ENCODE results near the gene POLR3GL.

Gene POLR3GL

DNA sequence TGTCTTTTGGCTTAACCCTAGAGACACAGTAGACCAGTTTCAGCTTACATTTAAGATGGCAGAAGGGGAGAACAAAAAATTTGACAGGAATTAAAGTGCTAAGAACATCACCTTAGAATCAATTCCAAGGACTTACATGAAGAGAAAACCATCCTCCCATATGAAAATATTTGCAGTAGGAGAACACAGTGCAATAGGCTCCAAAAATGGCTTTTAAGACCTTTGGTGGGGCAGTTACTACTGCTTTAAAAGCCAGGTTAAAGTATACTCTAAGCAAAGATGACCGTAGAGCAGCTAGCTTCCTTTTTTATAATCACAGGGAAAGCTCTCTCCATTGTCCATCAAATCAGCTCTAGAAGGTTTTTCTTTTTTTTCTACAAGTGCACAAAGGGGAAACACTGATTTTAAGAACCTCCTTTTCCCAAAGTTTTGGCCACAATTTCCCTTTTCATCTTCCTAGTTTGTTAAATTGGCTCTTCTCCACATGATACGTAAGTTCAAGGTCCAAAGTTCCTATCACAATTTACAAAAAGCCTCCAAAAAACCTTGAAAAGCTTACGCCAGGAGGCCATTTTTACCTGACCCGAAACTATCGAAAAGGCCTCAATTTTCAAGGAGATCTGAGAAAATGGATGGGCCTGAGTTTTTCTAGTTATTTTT, 28.6 kb downstream of the POLR3GL start:
- DNase-seq (ENCODE audit: low spot score): no peak

DNA sequence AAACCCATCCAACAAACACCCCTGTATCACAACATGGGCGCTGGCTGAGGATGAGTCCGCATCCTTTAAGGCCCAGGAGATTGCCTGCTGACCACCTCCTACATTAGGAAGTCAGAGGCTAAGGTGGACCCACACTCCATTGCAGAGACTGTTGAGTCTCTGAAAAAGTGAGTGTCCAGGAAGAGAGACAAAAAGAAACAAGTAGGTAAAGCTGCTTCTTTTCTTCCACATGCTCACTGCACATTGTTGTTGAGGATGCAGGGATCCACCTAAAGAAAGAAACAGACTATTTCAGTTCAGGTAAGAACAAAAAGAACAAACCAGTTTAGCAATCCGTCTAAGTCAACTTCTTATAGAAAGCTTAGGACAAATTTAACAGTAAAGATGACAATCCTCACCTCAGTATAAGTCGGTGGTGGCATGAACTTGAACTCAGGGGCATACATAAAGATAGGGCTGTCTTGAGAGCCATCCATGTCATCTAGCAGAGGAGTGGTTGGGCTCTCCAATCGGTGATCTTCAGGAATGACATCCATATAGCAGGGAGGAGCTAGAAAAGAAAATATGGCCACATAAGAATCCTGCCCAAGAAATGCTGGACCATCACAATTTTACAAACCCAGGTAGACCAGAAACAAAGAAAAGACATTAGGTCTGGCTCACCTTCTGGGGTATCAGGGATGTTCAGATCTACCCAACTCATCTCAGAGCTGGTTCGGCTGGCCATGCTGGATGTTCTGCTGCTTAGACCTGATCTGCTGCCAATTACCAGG, 29.3 kb downstream of the POLR3GL start:
- no peak for DNase-seq (ENCODE audit: low spot score)

DNA sequence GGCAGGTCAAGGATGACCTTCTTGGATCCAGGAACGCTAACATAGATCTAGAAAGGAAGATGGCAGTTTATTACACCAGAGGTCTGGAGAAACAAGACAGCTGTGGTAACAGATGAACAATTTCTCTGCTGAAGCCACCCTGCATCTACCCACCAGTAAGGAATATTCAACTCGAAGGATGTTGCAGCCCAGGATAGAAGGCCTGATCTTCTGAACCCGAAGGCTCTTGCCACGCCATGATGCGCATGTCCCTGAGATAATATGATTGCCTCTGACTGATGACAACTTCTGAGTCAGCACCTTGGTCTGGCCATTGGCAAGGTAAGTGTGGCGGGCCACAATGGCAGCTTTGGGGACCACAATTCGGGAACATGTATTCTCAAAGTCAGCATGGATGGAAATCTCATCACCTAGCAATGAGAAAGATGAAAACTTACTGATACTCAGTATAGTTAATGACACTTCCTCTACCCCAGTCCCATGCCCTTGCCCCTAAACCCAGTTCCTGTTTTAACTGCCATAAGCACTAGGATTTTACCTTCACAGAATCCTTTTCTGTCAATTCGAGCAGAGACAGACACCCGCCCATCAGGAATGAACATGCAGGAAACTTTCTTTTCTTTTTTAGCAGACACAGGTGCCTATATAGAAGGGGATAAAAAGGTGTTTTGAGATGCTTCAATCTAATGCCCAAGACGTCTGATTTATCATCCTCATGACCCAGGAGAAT, 30.1 kb downstream of the POLR3GL start:
- no peak for DNase-seq (ENCODE audit: low spot score)

DNA sequence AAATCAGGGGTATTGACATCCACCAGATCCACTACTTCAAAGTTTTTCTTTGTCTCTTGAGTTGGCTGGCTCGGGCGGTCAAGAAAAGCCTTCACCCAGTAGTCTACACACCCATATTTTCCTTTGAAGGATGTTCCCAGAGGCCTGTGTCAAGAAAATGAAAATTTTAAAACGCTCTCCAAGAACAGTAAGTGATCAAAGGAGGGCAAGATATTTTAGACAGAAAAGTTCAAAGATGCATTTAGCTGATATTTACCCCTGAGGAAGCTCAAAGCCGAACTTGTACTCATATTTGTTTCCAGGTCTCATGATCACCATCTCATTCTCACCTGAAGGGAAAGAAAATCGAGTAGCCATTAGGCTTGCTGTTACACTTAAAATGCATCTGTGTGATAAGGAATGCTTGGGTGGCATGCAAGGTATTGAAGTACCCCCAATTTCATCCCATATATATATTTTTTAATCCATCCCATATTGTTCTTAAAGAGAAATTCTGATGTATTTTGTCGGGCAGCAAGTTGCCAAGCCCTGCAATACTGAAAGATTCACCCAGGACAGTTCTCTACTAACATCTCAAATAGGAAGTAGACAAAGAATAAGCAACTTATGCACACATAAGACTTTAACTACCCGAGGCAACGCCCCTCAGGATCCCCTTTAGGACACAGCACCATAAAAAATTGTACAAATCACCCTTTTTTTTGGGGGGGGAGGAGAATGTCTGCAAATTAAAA, 30.8 kb downstream of the POLR3GL start:
- no peak for DNase-seq (ENCODE audit: low spot score)

DNA sequence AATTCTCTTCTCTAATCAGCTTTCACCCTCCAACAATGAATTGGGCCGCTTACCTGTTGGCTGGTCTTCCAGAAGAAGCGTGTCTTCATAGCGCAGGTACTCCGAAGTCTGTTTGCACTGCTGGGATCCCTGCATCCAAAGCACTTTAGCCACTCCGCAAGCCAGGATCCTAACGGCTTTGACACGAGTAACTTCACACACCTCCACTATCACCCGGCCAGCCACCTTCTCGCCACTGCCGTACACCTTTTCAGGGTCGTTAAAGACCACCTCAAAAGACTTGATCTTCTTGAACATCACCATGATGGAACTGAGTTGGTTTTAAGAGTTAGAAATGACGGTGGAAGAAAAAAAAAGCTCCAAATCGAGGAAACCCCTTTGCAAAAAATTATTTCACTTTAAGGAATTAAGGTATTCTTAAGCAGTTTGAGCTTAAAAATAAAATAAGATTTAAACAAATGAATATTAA, 31.5 kb downstream of the POLR3GL start:
- no peak for DNase-seq (ENCODE audit: low spot score)

DNA sequence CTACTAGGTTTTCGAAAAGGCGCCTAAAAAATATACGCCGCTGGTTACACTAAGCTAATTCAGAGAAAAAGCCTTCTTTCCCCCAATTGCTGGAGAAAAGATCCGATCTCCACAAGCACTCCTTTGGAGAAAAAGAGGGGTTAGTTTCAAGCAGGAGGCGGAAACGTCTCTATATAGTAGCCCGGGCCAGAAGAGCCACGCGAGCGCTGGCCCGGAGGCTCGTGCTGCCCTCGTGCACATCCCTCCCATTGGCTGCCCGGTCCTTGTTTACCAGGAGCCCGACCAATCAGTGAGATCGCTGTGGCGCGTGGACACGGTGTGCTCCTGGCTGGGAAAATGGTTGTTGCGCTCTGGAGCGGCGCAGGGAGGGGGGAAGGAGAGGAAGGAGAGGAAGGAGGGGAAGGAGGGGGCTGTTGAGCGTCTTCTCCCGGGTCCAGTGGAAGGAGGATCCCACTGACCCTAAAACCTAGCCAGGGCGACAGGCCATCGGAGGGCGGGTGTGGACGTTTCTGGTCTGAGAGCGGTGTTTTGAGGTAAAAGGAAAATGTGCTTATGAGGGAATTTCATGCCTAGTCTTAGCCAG, 32.0 kb downstream of the POLR3GL start, which contains the start of gene TXNIP:
TSS of gene TXNIP (minus strand) at position 147 of the 583 bp plus-strand sequence. CDS start 313 bp downstream, outside the sequence.
- peak; percentile 99 for DNase-seq (ENCODE audit: low spot score)

DNA sequence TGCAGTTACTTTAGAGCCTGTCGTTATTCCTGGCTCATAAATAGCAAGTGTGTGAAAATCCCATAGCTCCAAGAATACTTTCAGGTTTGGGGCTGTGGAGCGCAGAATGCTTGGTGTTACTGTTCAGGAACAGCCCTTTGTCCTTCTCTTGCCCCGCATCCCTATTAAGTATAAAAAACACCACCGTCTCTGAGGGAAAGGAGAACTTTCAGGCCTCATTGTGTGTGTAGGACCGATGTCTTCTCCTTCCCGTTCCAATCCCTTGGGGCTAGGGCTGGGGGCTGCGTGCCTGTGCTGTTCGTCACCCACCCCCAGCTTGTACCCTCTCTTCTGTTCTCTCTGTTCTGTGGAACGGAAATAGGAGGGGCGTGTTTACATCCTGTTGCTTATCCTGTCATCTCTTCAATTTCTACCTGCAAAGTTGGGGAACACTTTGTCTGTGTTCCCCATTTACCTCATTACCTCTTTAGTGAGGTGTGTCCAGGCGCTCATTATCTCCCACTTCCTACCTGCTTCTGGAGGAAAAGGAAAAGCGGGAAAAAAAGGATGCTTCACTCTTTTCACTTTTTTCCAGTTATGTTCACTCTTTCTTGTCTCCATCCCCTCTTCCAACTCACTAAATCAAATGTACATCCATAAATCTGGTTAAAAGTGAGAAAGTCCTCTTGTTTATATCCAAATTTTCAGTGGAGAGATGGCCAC, 32.7 kb downstream of the POLR3GL start:
- DNase-seq (ENCODE audit: low spot score): no peak

DNA sequence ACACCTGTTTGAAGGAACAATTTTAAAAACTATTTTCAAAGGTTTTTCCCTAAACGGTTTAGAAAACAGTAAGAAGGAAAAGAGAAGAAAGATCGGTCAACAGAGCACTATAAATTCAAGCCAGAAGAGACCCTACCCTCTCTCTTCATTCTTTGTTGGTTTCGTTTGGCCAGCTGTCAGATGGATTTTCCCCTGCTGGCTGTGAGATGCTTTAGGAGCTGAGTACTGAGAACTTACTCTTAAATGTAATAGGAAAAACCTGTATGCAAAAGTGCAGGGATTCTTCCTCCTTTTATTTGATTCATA, 33.2 kb downstream of the POLR3GL start:
- no peak for DNase-seq (ENCODE audit: low spot score)

DNA sequence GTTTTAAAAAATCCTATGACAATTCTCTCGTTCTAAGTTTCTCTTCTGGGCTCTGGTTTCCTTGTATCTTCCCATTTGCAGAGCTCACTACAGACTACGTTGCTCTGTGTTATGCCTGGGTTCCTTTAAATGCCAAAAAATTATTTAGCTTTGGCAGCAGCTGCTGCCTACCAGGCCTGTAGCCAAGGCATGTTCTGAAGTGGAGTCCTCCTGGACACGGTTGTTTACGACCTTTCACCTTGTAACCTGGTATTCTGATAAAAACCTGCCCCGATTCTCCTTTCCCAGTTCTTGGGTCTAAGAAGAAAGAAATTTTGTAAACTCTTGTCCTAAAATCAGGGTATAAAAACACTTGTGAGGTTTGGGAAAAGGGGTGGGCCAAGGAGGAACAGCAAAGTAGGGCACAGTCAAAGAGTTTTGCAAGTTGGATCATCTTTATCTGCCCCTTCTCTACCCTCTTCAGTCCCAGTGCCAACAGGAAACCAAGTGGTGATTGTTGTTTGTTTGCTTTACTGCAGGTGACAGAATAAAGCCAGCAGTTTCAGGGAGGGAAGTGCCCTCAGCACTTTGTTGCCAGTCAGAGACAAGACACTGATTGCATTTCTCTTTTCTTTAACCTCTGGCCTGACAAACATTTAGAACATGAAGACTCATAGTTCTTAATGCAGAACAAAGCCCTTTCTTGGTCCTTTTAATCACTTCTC, 35.0 kb downstream of the POLR3GL start:
- DNase-seq (ENCODE audit: low spot score): no peak

DNA sequence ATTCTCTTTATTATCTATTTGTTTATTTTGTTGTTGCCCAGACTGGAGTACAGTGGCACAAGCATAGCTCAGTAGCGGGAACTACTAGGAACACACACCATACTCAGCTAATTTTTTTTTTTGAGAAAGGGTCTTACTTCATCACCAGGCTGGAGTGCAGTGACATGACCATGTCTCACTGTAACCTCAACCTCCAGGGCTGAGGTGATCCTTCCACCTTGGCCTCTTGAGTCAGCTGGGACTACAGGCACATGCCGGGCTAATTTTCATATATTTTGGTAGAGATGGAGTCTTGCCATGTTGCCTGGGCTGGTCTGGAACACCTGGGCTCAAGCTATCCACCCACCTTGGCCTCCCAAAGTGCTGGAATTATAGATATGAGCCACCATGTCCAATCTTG, 37.2 kb downstream of the POLR3GL start:
- no peak for DNase-seq (ENCODE audit: low spot score)

DNA sequence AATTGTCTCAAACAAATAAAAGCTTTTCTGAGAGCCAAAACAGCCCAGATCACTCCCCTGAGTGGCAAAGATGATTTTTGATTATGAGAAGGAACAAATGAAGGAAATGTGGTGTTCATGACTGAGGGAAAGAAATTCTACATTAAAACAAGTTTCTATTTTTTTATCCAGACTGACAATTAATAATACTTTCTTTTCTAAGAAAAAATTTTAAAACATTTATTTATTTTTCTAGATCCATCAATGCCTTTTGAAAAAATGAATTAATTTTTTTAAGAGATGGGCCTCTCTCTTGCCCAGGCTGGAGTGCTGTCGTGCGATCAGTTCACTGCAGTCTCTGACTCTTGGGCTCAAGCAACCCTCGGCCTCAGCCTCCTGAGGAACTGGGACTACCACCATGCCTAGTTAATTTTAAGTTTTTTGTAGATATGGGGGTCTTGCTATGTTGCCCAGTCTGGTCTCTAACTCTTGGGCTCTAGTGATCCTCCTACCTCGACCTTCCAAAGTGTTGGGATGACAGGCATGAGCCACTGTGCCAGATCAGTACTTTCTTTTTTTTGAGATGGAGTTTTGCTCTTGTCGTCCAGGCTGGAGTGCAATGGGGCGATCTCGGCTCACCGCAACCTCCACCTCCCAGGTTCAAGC, 43.1 kb downstream of the POLR3GL start:
- DNase-seq (ENCODE audit: low spot score): no peak

DNA sequence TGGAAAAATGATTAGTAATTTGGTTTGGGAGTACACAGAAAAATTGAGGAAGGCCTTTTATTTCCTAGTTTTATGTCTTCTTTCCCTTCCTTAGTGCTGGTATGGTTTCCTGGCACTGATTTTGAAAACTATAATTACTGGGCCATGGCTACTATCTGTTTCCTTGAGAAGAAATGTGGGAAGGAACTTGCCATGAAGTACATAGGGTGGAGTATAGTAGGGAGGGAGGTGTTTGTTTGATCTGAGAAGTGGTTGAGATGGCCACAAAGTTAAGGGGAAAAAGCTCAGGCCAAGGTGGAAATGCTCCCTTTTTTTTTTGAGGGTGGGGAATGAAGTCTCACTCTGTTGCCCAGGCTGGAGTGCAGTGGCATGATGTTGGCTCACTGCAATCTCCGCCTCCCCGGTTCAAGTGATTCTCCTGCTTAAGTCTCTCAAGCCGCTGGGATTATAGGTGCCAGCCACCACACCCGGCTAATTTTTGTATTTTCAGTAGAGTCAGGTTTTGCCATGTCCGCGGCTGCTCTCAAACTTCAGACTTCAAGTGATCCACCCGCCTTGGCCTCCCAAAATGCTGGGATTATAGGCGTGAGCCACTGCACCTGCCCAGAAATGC, 45.7 kb downstream of the POLR3GL start:
- no peak for DNase-seq (ENCODE audit: low spot score)

DNA sequence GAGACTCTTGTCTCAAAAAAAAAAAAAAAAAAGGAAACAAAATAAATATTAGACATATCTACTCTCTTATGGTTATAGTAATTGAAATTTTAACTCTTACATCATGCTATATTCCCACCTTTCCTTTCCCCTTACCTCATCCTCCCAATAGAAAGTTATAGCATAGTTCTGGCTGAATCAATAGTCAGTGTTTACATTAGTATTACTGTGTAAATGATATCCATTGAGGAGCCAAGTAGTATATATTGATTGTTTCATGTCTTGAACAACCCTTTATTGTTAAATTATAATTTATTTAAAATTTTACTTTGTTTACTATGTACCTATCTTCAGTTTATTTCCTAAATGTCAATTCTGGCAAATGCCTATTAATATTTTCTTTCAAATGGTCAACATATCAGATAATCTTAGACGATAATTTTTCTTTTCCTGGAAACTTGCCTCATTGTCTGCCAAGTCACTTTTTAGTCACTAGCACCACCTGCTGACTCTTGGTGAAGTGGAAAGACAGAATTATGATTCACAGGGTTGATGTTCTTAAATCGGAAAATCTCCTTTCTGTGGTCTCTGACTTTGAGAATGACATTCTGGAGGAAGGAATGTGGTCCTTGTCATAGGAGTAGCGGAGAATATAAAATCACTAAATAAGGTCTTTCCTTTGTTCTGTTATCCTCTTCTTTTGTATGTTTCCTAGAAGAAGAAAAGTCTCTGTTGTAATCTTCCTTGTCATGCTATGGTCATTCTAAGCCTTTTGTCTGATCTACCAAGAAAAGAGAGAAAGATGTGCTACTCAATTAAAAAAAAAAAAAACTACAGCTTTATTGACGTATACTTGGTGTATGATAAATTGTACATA, 48.4 kb downstream of the POLR3GL start:
- DNase-seq (ENCODE audit: low spot score): peak; percentile 82

DNA sequence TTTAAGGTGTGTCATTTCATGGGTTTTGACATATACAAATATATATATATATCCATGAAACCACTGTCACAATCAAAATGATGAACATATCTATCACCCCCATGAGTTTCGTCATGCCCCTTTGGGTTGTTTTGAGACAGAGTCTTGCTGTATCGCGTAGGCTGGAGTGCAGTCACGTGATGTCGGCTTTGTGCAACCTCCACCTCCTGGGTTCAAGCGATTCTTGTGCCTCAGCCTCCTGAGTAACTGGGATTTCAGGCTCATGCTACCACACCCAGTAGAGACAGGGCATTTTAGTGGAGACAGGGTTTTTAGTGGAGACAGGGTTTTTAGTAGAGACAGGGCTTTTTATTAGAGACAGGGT, 49.1 kb downstream of the POLR3GL start:
- no peak for DNase-seq (ENCODE audit: low spot score)

DNA sequence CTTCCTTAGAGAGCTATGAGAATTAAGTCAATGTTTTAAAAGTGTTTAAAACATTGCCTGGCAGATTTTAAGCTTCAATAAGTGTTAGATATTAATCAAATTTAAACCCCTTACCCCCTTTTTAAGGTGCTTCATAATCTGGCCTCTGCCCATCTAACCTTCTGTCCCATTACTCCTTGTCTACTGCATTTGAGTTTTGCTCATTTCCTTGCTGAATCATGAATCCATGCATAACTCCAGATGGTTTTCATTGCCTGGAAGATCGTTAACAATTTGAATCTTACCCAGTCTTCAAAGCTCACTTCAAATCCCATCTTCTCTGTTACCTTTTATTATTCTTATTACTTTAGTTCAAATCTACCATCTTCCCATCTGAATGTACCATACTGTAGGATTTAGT, 52.4 kb downstream of the POLR3GL start:
- DNase-seq (ENCODE audit: low spot score): no peak

DNA sequence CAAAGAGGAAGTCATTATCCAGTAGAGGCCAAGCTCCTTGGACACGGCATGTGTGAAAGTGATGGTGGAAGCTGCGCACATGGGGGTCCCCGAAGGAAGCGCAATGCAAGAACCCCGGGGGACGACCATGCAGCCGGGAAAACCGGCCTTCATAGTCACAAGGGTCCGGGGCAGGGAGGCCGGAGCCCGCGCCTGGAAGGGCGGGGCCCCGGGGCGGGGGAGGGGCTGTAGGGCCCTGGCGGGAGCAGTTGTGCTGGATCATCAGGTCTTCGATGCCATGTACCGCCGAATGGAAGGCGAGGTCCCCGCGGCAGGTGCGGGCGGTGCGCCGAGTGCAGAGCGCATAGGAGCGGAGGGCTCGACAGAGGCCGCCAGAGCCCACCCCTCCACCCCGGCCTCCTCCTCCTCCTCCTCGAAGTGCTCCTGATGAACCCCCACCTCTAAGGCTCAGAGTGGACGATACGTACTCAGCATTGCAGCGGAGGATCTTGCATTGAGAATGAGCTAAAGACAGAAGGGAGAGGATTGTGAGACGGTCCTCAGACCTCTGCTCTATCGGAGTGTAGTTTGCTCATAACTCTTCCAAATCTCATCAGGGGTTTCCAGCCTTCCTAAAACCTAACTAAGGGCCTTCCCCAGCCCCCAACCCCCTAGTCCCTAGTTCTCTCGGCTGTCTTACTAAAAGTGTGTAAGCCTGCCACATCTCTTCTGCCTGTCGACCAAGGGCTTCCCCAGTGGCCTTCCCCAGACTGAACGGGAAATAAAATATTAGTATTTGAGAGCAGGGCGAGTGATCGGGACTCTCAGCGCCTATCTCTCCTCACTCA, 55.0 kb downstream of the POLR3GL start:
- no peak for DNase-seq (ENCODE audit: low spot score)

DNA sequence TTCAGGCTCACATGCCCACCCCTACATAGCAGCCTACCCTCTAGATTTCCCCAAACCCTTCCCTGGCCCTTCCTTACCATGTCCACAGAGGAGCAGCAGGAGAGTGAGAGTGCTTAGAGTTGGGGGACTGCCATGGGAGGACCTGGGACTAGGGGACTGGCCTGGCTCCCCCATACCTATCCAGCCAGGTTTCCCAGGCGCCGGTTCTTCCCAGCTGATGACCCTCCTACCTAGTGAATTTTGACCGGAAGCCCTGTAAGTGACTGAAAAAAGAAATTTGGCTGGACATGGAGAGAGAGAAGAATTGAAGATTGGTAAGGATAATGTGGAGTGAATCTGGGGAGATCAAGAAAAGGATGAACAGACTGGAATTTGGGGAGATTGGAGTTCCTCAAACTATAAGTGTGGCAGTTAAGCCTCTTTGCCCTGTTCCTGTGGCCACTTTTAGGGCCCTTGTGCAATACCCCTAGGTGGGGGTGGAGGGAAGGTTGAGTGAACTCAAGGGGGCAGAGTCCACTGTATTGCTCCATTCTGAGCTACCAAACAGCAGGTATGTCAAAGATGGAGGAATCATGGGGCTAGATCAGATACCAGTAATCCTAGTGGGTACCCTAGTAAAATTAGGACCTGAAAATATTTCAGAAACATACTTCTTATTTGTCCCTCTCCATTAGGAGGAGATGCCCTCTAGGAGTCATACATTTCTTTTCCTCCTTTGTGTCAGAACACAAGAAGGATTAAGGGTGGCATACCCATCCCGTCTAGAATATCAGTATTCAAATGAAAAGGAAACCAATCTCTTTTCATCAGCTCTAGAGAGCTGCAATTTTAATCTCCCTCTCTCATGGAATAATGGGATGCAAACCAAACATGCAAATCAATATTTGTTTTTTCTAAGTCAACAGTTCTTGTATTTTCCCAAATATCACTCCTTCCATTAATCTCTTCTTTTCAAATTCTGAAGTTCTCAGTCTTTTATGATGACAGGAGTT, 55.9 kb downstream of the POLR3GL start:
- DNase-seq (ENCODE audit: low spot score): no peak

All from hepatic stellate cell (primary cell).